ENCODE measurements around the gene SNORC. TPM values are rescaled to one million over a fixed set of nuclear protein-coding genes. Genes with fewer than 3 reads are reported as not detected.

Gene SNORC
- total RNA-seq, 1 donor from 2014 or later, result 1.8 TPM

GRCh38 chr2:232926431-232926939, 56.4 kb downstream of the SNORC start:
- ATAC-seq, result no peak

GRCh38 chr2:232927032-232927792, 57.1 kb downstream of the SNORC start:
- ATAC-seq, result peak; percentile 33

- ATAC-seq, result no peak
These were observed 57.9 kb downstream of the SNORC start for GRCh38 chr2:232927793-232928550.

Other genes with a start within 250 kb of the SNORC start
- 1.1 TPM for gene EFHD1, start 236.7 kb upstream of the SNORC start, total RNA-seq
- gene GIGYF2, start 172.9 kb upstream of the SNORC start, total RNA-seq, result 31.7 TPM
- gene KCNJ13, start 93.7 kb upstream of the SNORC start, total RNA-seq, result not detected
- 6.1 TPM for gene NGEF, start 143.0 kb downstream of the SNORC start, total RNA-seq
- not detected for gene NEU2, start 162.4 kb downstream of the SNORC start, total RNA-seq
- gene INPP5D, start 190.1 kb downstream of the SNORC start, total RNA-seq, result 6.2 TPM